GM18907 (cell line): ENCODE measurements around the gene WASF1.
A peak's percentile ranks its signal among the peaks of the same experiment; 100 is the strongest.
"Not testable (repeated sequence)": the region's sequence is repeated elsewhere in the genome, so short reads cannot be mapped to it uniquely, and the experiment has no call there.

Experiments
- ATAC-seq: cut with Tn5 transposase; IDR thresholded peaks from one replicate; pipeline ENCODE4 v1.9.1; 2021; ENCODE audit warnings: mild to moderate bottlenecking, moderate library complexity; ENCODE audit not compliant: unreplicated experiment

WASF1 gene

DNA sequence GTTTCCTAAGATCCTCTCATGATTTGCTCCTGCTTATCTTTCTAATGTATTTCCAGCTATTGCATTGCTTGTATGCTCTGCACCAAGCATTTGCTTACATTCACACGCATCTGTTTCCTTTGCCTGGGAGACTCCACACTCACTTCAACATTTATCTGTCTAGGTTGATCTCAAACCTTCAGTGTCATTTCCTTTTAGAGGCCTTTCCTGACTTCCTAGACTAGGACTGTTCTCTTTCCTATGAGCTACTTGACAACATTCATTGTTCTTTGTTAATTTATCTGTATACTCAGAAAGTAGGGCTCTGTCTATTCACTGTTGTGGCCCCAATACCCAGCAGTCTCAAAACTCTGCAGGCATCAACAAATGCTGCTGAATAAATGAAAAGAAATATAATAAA lies 84.4 kb downstream of the WASF1 start:
- no peak for ATAC-seq

DNA sequence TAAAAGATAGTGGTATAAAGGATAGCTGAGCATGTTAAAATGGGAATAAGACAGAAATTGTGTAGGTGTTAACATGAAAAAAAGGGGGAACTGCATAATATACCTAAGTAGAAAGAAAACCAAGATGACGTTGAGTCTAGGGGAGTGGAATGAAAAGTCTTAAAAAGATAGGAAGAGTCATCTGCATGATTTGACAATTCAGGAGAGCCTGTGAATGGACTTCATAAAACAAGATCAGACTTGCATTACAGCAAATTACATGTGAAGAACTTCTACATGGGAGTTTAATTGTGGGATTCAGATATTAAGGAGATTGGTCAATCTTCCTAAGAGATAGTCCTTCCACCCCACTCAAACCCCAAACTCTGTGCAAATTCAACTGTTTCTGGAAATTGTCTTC lies 85.5 kb downstream of the WASF1 start:
- ATAC-seq: no peak

DNA sequence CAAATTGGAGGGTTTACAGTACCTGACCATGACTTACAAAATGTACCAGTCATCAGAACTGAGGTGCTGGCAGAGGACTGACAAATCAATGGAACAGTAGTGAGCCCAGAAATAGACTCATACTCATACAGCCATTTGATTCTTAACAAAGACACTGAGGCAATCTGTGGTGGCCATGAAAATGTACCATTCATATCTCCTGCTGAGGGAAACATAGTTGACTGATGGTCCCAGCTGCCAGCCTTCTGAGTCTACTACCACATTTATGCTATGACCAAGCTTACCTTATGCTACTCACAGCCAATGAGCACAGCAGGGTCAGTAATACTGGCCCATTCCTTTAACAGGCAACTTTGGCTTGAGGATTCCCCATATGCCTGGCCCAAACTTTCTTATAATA lies 88.6 kb downstream of the WASF1 start:
- no peak for ATAC-seq

DNA sequence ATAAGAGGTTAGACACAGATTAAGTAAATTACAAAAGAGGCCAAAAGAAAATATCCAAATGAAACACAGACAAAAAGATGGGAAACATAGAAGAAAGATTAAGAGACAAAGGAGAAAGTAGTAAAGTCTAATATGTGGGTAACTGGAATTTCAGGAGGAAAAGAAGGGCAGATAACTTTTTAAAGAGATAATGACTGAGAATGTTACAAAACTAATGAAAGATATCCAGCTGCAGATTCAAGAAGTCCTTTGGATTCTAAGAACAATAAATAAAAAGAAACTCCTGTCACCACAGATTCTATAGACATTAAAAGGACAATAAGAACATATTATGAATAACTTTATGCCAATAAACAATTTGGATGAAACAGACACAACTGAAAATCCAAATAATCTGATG lies 90.1 kb downstream of the WASF1 start:
- no peak for ATAC-seq

DNA sequence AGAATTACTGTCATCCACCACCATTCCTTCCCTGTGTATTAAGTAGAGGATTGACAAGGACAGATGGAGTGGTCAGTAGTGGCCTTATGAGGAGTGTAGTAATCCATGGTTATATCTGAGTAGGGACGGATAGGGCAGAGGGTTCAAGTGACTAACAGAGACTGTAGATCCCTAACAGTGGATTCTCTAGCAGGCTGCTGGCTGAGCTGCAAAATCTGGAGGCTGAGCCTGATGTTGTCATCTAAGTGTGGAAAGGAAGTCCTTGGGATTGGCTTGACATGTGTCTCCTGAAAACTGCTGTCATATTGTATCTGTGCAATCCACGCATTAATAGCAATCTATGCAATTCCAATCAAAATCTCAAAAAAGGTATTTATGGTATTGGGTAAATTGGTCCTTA lies 94.2 kb downstream of the WASF1 start:
- no peak for ATAC-seq

DNA sequence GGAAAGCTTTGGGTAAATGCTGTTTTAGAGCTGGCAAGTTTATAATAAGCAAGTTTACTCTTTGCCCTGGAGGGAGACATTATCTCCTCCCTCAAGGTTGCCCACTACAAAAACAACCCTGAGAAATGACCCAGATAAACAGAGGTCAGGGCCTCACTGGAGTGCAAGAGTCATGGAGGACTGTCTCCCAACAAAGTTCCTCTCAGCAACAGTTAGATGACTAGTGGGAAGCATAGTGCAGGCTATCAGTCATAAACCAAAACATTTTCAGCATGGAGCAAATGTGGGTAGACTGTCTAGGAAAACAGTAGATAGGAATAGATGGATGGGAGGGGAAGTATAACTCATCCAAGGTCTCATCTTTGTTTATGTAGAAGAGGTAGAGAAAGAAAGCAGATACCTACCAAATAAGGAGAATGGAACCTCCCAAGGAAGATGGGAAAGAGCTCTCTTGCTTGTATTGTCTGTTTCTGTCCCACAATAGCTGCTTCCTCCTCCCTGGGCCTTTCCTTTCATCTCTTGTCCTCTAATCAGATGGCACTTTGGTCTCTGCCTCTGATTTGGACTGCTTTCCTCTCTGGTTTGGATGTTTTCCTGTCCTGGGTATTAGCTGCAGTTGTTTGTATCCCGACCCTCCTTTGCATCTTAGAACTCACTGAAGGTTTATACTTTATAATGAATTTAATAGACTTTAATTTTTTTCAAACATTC lies 95.4 kb downstream of the WASF1 start:
- no peak for ATAC-seq

DNA sequence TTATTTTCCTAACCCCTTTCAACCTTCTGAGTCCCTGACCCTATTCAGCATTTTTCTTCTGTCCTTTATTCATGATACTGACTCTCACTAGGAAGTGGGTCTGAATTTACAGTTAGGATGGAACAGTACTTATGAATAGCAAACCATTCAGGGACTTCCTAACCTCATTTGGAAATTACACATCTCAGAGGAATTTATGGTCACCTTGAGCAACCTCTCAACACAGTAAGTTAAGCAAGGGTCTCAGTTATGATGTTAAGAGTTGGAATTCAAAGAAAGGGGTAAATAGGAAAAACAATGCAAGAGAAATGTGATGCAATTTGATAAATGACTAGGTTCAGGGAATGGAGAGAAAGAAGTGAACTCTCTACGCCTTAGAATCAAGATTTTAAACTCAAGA lies 104.1 kb downstream of the WASF1 start:
- ATAC-seq: no peak

DNA sequence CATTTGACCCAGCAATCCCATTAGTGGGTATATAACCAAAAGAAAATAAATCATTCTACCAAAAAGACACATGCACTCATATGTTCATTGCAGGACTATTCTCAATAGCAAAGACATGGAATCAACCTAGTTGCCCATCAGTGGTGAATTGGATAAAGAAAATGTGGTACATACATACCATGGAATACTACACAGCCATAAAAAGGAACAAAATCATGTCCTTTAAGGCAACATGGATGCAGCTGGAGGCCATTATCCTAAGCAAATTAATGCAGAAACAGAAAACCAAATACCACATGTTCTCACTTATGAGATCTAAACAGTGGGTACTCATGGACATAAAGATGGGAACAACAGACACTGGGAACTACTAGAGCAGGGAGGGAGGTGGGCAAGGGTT lies 106.0 kb downstream of the WASF1 start:
- not testable (repeated sequence) for ATAC-seq

DNA sequence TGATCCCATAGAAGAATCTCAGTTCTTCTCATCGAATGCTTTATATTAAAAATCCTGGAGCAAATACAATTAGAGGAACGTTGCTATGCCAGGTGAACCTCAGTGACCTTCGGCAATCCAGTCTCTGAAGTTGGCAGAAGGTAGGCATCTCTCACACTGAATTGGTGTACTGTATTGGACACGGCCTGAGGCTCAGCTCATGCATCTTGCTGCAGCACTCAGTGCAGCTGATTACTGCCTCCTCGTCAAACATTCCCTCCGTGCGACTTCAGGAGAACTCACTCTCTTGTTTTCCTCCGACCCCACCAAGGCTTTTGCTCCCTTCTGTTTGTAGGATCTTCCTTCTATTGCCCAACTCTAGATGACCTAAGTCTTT lies 110.9 kb downstream of the WASF1 start:
- no peak for ATAC-seq

DNA sequence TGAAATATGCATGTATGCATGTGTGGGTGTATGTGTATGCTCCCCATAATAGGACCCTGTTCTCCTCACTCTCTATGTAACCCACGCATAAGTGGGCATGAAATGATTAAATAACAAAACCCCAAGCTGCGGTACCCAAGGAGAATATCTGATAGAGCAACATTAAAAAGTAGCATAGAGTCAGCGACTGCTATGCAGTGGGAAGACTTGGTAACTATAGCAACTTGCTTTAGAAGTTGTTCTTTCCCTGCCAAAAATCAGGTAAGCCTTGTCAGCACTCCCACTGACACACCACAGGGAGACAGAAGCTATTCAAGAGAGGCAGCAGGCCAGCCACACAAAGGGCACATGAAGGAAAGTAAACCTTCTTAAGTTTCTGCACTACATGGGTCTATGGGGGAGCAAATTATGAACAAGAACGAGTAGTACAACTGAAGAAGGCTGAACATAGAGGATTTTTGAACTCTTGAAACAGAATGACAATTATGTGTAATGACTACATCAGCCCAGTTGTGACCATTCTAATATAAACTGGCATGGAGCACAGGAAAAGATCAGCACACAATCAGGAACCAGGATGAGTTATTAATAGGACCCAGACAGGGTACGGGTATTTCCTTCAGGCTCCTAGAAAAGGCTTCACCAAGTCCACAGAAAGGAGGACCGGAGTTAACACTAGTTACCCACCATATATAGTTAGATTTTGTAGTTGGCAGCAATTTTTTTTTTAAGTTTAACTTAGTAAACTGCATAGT lies 111.5 kb downstream of the WASF1 start:
- ATAC-seq: no peak

DNA sequence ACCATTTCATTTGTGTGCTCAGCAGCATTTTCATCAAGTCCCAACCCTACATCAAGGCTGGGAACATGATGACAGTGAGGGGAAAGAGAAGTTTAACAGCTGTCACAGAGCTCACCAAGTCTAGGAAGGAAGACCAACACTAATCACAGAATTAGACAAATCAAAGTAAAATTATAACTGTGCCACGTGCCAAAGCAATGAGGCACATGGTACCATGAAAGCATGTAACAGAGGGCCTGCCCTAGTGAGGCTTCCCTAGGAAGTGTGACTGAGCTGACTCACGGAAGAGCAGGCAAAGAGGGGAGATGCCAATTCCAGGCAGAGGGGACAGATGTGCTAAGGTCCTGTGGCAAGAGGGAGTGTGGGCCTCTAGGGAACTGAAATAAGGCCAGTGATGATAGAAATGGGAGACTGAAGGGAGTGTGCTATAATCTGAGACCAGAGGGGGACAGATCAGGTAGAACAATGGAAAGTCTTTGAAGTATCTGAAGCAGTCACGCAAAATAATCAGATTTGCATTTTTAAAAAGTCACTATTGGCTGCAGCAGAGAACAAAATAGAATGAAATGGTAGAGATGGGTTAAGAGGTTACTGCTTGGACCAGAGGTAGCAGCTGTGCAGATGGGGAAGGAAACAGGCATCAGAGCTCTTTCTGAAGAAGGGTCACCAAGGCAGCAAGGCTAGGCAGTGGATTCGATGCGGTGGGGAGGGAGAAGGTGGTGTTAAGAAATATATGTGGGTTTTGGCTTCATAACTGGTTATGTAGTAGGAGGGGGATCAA lies 114.5 kb downstream of the WASF1 start:
- no peak for ATAC-seq

DNA sequence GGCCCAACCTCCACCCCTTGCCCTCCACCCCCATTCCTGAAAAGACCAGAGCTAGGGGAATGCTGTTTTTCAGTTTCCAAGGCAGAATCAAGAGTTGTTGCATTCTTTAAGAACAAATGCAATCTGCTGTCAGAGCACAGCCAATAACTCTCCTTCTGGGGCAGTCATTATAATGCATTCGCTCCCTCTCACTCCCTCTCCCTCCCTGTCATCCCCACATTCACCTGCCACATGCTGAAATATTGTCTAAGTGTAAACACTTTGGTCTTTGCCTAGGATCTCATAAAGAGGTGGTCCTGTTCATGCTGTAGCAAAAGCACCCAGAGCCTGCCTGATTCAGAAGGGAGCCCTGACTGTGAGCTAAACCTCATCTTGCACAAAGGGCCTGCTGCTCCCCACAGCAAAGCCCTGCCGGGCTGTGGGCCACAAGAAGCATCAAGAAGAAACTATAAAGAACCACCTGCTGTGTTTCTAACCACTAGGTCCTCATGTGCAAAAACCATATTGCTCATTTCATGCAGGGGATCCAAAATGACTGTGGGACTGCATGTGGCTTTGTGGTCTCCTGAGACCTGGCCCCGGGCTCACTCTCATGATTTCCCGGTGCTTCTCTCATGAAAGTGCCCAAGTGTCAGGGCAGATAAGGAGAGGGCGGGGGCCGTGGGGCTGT lies 115.7 kb downstream of the WASF1 start:
- ATAC-seq: peak; percentile 45

DNA sequence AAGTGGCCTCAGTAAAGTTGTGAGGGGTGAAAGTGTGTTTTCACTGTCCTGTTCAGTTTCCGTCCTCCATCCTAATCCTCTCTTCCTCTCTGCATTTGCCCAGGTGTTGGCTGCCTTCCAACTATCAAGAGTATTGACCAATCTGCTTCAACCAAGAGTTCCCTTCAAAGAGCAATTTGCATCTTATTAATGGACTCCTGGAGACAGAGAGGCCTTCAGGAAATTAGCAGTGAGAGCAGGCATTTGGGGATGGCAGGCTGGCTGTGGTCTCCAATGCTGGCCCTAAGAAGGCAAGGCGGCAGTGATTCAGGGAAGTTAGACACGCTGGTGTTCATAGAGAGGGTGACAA lies 124.1 kb downstream of the WASF1 start:
- ATAC-seq: no peak

DNA sequence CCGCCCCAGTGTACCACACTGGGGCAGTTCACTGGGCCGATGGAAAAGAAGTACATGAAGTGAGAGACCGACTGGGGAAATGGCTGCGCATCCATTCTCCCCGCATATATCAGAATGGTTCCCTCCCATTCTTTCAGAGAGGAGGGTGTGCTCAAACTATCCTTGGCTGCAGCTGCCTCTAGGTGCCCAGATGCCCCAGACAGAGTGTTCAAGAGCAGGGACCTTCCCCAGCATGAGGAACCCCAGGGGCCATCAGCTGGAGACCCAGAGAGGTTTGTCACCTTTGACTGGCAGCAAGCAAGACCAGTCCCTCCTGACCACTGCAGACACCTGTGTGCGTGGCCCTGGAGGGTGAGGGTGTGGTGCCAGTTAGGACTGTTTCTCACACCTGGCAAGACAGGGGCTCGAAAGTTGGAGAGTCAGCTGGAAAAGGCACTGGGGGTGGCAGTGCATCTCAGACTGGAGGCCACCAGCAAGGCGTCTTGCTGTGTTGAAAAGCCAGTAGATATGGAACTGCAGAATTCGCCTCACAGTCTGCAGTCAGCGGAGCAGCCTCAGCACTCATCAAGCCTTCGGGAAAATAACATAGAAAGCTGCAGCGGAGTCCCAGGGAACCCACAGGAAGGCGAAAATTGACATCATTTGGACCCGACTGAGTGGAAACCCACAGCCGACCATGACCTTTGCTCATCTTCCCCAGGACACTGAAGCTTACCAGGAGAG lies 124.6 kb downstream of the WASF1 start:
- no peak for ATAC-seq

DNA sequence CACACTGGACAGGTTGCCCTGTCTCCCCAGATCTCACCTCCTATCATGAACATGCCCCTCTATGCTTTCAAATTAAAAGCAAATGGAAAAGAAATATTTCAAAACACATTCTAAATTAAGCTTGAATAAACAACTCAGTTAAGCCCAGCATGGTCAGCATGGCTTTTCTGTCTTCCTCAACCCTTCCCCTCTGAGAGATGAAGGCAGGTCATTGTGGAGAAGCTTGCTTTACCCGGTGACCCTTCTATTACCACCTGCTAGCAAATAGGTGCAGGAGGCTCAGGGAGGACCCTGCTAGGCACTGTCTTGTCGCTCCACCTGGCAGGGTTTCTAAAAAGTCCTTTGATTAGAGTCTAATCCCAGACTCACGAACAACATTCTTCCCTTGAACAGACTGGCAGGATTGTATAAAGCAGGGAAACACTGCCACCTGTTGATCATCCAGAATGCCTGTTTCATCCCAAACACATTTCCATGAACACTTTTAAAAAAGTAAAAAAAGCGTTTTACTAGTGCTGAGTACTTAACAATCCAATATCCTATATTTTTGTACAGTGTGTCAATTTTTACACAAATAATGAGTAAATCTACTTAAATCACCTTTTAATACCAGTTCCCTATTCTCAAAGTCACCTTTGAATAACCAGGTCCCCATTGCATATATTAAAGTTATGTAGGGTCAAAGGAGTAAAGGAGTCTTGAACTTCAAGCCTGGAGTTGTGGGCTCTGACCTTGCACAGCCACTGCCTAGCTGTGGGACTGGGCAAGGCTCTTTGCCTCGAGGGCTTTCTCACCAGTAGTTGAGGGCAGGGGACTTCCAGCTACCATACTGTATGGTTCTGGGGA lies 125.9 kb downstream of the WASF1 start:
- no peak for ATAC-seq

DNA sequence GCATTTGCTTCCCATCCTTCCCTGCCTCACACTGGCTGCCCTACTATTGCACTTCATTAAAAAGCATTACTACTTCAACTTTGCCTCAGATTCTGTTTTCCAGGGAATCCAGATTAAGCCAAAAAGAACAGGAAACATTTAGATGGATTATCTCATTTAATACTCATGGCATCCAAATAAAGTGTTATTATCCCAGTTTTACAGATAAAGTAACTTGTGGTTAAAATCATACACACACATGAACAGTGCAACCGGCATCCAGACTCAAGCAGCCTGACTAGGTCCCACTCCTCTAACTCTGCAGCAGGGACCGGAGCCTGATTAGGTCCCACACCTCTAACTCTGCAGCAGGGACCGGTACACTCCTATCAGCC lies 129.0 kb downstream of the WASF1 start:
- ATAC-seq: no peak
